ENCODE results near the gene UCK2. TPM values are rescaled to one million over a fixed set of nuclear protein-coding genes. Genes with fewer than 3 reads are reported as not detected.
A peak's percentile ranks its signal among the peaks of the same experiment; 100 is the strongest.

The UCK2 gene
- total RNA-seq, 1 donor from 2014 or later, result 8.3 TPM

DNA sequence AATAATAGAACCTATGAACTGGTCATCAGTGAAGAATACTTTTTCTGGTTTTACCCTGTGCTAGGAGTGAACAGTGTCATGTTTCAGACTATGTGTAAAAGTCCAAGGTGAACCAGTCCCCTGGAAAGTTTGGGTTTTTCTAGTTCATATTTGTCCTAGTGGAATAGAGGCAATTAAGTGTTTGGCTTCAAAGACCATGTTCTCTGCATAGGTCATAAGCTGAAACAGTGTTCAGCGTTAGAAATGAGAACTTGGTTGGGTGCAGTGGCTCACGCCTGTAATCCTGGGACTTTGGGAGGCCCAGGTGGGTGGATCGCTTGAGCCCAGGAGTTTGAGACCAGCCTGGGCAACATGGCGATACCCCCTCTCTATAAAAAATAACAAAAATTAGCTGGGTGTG lies 77.5 kb downstream of the UCK2 start:
- ATAC-seq, result no peak
- H3K27ac ChIP-seq, result no peak overlapping the region
- H3K36me3 ChIP-seq, result peaks cover 16% of the 10 kb centered on the region
- peaks cover 9% of the 10 kb centered on the region for H3K4me1 ChIP-seq
- TF ChIP-seq, protein P1, sequence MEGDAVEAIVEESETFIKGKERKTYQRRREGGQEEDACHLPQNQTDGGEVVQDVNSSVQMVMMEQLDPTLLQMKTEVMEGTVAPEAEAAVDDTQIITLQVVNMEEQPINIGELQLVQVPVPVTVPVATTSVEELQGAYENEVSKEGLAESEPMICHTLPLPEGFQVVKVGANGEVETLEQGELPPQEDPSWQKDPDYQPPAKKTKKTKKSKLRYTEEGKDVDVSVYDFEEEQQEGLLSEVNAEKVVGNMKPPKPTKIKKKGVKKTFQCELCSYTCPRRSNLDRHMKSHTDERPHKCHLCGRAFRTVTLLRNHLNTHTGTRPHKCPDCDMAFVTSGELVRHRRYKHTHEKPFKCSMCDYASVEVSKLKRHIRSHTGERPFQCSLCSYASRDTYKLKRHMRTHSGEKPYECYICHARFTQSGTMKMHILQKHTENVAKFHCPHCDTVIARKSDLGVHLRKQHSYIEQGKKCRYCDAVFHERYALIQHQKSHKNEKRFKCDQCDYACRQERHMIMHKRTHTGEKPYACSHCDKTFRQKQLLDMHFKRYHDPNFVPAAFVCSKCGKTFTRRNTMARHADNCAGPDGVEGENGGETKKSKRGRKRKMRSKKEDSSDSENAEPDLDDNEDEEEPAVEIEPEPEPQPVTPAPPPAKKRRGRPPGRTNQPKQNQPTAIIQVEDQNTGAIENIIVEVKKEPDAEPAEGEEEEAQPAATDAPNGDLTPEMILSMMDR (IDR thresholded peaks at IDR 0.05), result no peak
- no peaks in the 10 kb centered on the region for H3K27me3 ChIP-seq (ENCODE audit: low read depth)
- intact Hi-C loops (cut with DNase I), result no loop called here
- no peak for DNase-seq
- no peaks in the 10 kb centered on the region for H3K9me3 ChIP-seq
- no peak overlapping the region for H3K4me3 ChIP-seq

DNA sequence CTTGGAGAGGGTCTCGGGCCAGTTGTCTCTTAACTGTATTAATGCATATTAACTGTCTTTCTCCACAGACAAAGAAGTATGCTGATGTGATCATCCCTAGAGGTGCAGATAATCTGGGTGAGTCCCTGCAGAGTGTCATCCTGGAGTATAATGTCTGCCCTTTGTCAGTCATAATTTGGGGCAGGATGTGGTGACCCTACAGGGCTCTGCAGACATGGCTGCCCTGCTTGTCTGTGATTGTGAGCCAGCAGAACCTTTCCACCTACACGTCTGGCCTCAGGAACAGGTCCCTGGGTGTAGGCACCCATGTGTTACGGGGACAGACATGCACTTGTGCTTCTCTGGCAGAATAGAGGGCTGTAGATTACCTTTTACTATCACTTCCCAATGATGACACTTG lies 78.4 kb downstream of the UCK2 start:
- intact Hi-C loops (cut with DNase I), result no loop called here
- H3K36me3 ChIP-seq, result peaks cover 16% of the 10 kb centered on the region
- H3K4me3 ChIP-seq, result no peak overlapping the region
- TF ChIP-seq, protein P1 (IDR thresholded peaks at IDR 0.05), result no peak
- H3K27ac ChIP-seq, result no peak overlapping the region
- DNase-seq (no peak), ATAC-seq (no peak)
- no peaks in the 10 kb centered on the region for H3K9me3 ChIP-seq
- H3K4me1 ChIP-seq, result peaks cover 9% of the 10 kb centered on the region
- H3K27me3 ChIP-seq (ENCODE audit: low read depth), result no peaks in the 10 kb centered on the region

DNA sequence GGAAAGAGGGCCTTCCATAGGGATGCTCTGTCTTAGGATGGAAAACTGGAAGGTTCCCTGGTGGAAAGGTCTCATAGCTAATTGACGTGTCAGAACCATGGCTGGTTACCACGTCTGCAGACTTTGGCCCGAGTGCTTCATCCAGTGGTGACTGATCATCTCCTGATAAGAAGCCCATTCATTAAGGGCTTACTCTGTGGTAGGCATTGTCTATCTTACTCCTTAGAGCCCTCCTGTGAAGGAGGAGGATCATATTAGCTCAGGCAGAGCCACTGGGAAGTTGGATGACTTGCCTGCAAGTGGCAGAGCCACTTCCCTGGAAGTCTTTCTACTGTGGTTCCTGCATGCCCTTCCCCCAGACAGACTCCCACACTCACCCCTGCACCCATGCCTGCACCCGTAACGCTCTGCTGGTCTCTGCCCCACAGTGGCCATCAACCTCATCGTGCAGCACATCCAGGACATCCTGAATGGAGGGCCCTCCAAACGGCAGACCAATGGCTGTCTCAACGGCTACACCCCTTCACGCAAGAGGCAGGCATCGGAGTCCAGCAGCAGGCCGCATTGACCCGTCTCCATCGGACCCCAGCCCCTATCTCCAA lies 79.9 kb downstream of the UCK2 start:
- peaks cover 16% of the 10 kb centered on the region for H3K36me3 ChIP-seq
- TF ChIP-seq, protein P1 (IDR thresholded peaks at IDR 0.05), result no peak
- H3K4me3 ChIP-seq, result no peak overlapping the region
- no peaks in the 10 kb centered on the region for H3K27me3 ChIP-seq (ENCODE audit: low read depth)
- ATAC-seq, result no peak
- DNase-seq, result no peak
- no peak overlapping the region for H3K27ac ChIP-seq
- no peaks in the 10 kb centered on the region for H3K9me3 ChIP-seq
- peaks cover 14% of the 10 kb centered on the region for H3K4me1 ChIP-seq
- intact Hi-C loops (cut with DNase I), result no loop called here

DNA sequence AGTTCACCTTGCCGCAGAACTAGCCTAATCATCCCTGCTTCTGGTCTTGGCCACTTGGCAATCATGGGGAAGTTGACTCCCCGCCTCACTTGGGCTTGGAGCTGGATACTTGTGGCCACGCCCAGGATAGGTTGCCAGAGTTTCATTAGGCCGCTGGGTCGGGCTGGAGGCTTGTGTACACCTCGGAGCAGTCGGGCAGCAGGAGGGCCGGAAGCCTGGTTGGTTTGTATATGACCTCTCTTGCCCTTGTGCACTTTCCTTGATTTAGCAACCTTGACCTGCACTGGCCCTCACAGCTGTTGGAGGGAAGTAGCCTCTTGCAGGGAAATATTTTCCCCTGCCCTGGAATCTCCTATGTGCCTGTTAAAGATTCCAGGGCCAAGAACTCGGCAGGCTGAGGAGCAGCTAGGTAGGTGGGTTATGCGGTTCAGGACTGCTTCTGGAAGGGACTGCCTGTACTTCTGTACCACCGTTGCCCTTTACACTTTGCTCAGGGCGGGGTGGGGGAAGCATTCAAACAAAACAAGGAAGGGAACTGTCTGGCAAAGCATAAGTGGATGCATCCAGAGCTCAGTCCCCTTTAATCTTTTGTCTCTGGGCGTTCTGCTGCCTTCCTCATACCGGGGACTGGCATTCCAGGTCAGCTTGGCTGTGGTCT lies 83.5 kb downstream of the UCK2 start:
- H3K9me3 ChIP-seq, result no peaks in the 10 kb centered on the region
- intact Hi-C loops (cut with DNase I), result loop anchor here (10.0 kb wide), 1 partner anchor 506 kb away; no protein-coding TSS in a partner anchor
- H3K4me3 ChIP-seq, result no peak overlapping the region
- no peaks in the 10 kb centered on the region for H3K27me3 ChIP-seq (ENCODE audit: low read depth)
- peak overlapping the region; percentile 41 for H3K27ac ChIP-seq
- H3K4me1 ChIP-seq, result peaks cover 19% of the 10 kb centered on the region
- DNase-seq (peak; percentile 71), ATAC-seq (peak; percentile 50 to 58)
- H3K36me3 ChIP-seq, result peaks cover 15% of the 10 kb centered on the region
- TF ChIP-seq, protein P1 (IDR thresholded peaks at IDR 0.05), result no peak

DNA sequence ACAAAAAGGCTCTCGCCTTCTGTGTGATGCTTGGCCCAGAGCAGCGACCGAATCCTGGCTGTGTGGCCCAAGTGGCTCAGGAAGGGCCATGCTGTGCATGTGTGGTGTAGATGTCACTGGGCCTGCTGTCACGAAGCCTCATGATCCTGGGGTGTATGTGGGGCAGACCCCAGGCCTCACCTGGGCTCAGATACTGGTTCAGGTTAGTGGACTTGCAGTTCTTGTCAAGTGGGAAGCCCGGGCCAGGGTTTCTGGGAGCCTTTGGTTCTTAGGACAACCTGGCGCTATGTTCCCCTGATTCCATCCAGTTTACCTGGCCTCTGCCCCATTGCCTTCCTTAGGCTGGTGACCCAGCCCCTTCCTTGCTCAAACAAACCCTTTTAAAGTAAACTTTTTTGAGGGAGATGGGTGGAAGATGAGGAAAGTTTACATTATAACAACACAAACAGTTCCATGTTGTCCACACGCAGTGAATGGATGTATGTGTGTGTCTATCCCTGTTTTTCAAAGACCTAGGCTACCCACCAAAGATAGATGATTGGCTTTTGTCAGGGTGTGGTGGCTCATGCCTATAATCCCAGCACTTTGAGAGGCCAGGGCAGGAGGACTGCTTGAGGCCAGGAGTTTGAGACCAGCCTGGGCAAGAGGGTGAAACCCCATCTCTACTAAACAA lies 84.3 kb downstream of the UCK2 start:
- Histone ChIP-seq H3K27ac (peak overlapping the region; percentile 41), H3K27me3 (ENCODE audit: low read depth) (no peaks in the 10 kb centered on the region), H3K4me1 (peaks cover 19% of the 10 kb centered on the region), H3K4me3 (no peak overlapping the region), H3K9me3 (no peaks in the 10 kb centered on the region), H3K36me3 (peaks cover 9% of the 10 kb centered on the region)
- no peak for DNase-seq
- TF ChIP-seq, protein P1 (IDR thresholded peaks at IDR 0.05), result no peak
- ATAC-seq, result no peak
- intact Hi-C loops (cut with DNase I), result loop anchor here (10.0 kb wide), 1 partner anchor 507 kb away; no protein-coding TSS in a partner anchor
